BJ (cell line): Measurements from ENCODE around the gene TMTC1. TPM values are rescaled to one million over a fixed set of nuclear protein-coding genes. Genes with fewer than 3 reads are reported as not detected.

Source experiments
- CTCF ChIA-PET: fragments of 350-600 bp; formaldehyde crosslinking; extraction: SDS; loops from one replicate; lab custom pipeline; 2021; ENCODE audit warnings: antibody characterized with exemption, inconsistent platforms; lab: Yijun Ruan, JAX
- POLR2A ChIA-PET: fragments of 300-600 bp; sonication (Branson Sonifier 250); formaldehyde crosslinking; extraction: SDS; loops from one replicate; lab custom pipeline; 2021; ENCODE audit warnings: antibody characterized with exemption; lab: Charles Lee
- DNase-seq: peaks from one replicate; pipeline ENCODE4 v3.0.0-alpha.2; 2011; ENCODE audit warnings: low read depth
- H3K27me3 ChIP-seq: 2 replicates; pipeline ENCODE4 v1.6.0; 2011; ENCODE audit warnings: low read length; ENCODE audit not compliant: control insufficient read depth, insufficient read depth
- H3K36me3 ChIP-seq: 2 replicates; pipeline ENCODE4 v1.5.1; 2011; ENCODE audit warnings: low read length; ENCODE audit not compliant: control insufficient read depth, insufficient read depth
- H3K4me3 ChIP-seq: 2 replicates; pipeline ENCODE4 v1.5.1; 2011; ENCODE audit warnings: low read depth, mild to moderate bottlenecking, control low read depth, low read length
- CTCF ChIP-seq: IDR thresholded peaks from 2 replicates; pipeline ENCODE4 v1.5.1; 2011; ENCODE audit warnings: low read depth, mild to moderate bottlenecking, control low read depth, inconsistent platforms, low read length, moderate library complexity; ENCODE audit not compliant: insufficient read depth
- polyA plus RNA-seq: library from polyadenylated mRNA; depleted of rRNA; stranded (reverse); fragments of >200 nt; gene quantifications from 2 replicates; pipeline ENCODE4 v1.2.3, GENCODE V29; 2011

Gene TMTC1
- polyA plus RNA-seq, 1 experiment = 21.8 TPM

GRCh38 chr12:29673346-29673745, 110.4 kb downstream of the TMTC1 start:
- H3K27me3 ChIP-seq = no peaks in the 10 kb centered on the region
- DNase-seq = no peak
- no peak overlapping the region for H3K4me3 ChIP-seq
- TF ChIP-seq CTCF = no peak
- H3K36me3 ChIP-seq = no peaks in the 10 kb centered on the region
- CTCF ChIA-PET = no interaction called here
- POLR2A ChIA-PET = no interaction called here

DNA sequence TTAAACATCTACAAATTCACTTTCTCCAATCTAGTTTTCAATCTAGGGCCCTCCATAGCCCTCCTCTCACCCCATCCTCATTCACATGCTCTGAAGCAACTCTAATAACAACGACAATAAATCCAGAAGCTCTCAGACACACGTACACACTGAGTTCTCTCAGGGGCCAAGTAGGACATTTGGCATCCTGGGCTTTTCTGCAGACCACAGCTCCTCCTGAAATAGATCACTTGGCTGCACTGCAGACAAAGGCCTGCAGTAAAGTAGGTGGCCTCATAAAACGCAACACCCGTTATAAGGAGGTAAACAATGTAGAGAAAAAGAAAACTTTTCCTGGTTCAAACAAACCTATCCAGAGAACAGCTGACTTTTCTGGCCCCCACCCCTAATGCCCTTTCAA, 111.2 kb downstream of the TMTC1 start:
- no peak overlapping the region for H3K4me3 ChIP-seq
- DNase-seq = no peak
- CTCF ChIA-PET = no interaction called here
- no peaks in the 10 kb centered on the region for H3K36me3 ChIP-seq
- H3K27me3 ChIP-seq = no peaks in the 10 kb centered on the region
- POLR2A ChIA-PET = no interaction called here
- TF ChIP-seq CTCF = no peak

DNA sequence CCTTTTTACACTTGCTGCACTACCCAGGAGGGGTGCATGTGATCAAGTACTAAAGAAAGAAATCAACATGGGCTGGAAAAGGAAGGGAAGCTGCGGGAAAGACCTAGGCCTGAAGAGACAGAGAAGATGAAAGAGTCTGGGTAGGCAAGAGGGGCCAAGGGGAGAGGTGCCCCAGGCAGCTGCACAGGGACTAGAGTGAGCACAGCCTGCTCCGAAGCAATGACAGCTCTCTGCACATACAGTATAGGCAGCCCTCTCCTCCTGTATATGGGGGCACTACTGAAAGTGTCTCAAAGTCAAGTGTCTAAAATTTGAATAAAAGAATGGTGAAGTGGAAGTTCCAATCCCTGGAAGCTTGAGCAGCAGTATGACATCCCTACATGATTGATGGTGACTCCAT, 112.0 kb downstream of the TMTC1 start:
- no peak for DNase-seq
- ChIA-PET CTCF (no interaction called here), POLR2A (no interaction called here)
- Histone ChIP-seq H3K4me3 (no peak overlapping the region), H3K36me3 (no peaks in the 10 kb centered on the region), H3K27me3 (no peaks in the 10 kb centered on the region)
- no peak for TF ChIP-seq CTCF

GRCh38 chr12:29667011-29667410, 116.7 kb downstream of the TMTC1 start:
- ChIA-PET POLR2A (no interaction called here), CTCF (no interaction called here)
- Histone ChIP-seq H3K4me3 (no peak overlapping the region), H3K27me3 (no peaks in the 10 kb centered on the region), H3K36me3 (no peaks in the 10 kb centered on the region)
- no peak for TF ChIP-seq CTCF
- no peak for DNase-seq

DNA sequence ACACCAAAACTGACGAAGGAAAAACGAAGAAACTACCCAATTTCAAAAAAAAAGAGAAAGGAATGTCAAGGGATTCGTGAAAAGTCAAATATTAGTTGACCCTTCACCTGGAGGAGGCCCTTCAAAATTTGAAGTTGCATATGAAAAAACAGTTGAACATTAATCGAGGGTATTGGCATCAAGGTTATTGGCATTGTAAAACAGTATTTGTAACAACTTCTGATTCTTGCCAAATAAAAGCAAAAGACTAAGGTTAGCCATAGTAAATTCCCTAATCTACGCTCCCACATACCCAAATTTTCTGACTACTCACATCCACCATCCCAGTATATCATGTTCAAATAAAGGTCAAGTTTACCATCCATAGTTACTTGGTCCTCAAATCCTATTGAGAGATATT, 118.6 kb downstream of the TMTC1 start:
- Histone ChIP-seq H3K36me3 (no peaks in the 10 kb centered on the region), H3K27me3 (no peaks in the 10 kb centered on the region), H3K4me3 (no peak overlapping the region)
- CTCF ChIA-PET = interaction anchor here (1.0 kb wide), 1 partner anchor 55 kb away, joined by 3 read pairs; no protein-coding TSS in a partner anchor
- no peak for TF ChIP-seq CTCF
- POLR2A ChIA-PET = no interaction called here
- no peak for DNase-seq
